Esophagus mucosa (tissue), 1 donor: ENCODE measurements around the gene PPIL1. TPM values are rescaled to one million over a fixed set of nuclear protein-coding genes. Genes with fewer than 3 reads are reported as not detected.

Experiments
- ATAC-seq: fragments of 200-7000 bp; cut with Tn5 transposase; one replicate; pipeline ENCODE4 v1.9.1; 2020
- total RNA-seq: library from RNA; stranded (reverse); gene quantifications from one replicate; pipeline ENCODE4 v1.2.4, GENCODE V29; 2023
- donor health status: DM: yes; HTN: yes; CAD: no.

Gene PPIL1
- total RNA-seq, 1 donor from 2014 or later = 25.5 TPM

- no peak for ATAC-seq
These were observed 39.8 kb downstream of the PPIL1 start for GRCh38 chr6:36834576-36835341.

- no peak for ATAC-seq
These were observed 41.3 kb downstream of the PPIL1 start for GRCh38 chr6:36833182-36833789.

GRCh38 chr6:36832313-36832712, 42.3 kb downstream of the PPIL1 start:
- no peak for ATAC-seq

- ATAC-seq = no peak
These were observed 44.0 kb downstream of the PPIL1 start for GRCh38 chr6:36830577-36830976.

- peak; percentile 48 for ATAC-seq
These were observed 44.6 kb downstream of the PPIL1 start for GRCh38 chr6:36829919-36830544.

- peak; percentile 72 for ATAC-seq
These were observed 47.1 kb downstream of the PPIL1 start for GRCh38 chr6:36827261-36828079.

- peak; percentile 14 for ATAC-seq
These were observed 47.9 kb downstream of the PPIL1 start for GRCh38 chr6:36826520-36827227.

GRCh38 chr6:36825994-36826393, 48.6 kb downstream of the PPIL1 start:
- no peak for ATAC-seq

GRCh38 chr6:36825452-36825851, 49.2 kb downstream of the PPIL1 start:
- no peak for ATAC-seq

GRCh38 chr6:36824253-36824652, 50.4 kb downstream of the PPIL1 start:
- no peak for ATAC-seq

- no peak for ATAC-seq
These were observed 51.0 kb downstream of the PPIL1 start for GRCh38 chr6:36823421-36824096.

- peak; percentile 68 for ATAC-seq
These were observed 51.9 kb downstream of the PPIL1 start for GRCh38 chr6:36822506-36823269.

- peak; percentile 67 for ATAC-seq
These were observed 52.8 kb downstream of the PPIL1 start for GRCh38 chr6:36821581-36822335.

- ATAC-seq = no peak
These were observed 53.7 kb downstream of the PPIL1 start for GRCh38 chr6:36820700-36821580.

GRCh38 chr6:36818756-36819155, 55.8 kb downstream of the PPIL1 start:
- no peak for ATAC-seq

GRCh38 chr6:36817847-36818246, 56.8 kb downstream of the PPIL1 start:
- ATAC-seq = no peak

GRCh38 chr6:36817176-36817817, 57.3 kb downstream of the PPIL1 start:
- ATAC-seq = no peak

GRCh38 chr6:36815962-36816735, 58.5 kb downstream of the PPIL1 start:
- ATAC-seq = no peak
